Astrocyte (in vitro differentiated cells and primary cell): ENCODE measurements around the gene IL17C. TPM values are rescaled to one million over a fixed set of nuclear protein-coding genes. Genes with fewer than 3 reads are reported as not detected.

Experiments
- DNase-seq: peaks from one replicate; pipeline ENCODE4 v3.0.0-alpha.2; 2010; ENCODE audit warnings: low read depth
- FAIRE-seq: peaks from 2 replicates; lab custom pipeline; 2011; peaks lifted over from hg19 to GRCh38; lab: Jason Lieb, UNC
- H2AFZ ChIP-seq: 2 replicates; pipeline ENCODE4 v1.6.0; 2012; ENCODE audit warnings: low read depth, low read length, inconsistent platforms
- H3K27ac ChIP-seq: 2 replicates; pipeline ENCODE4 v1.5.1; 2011; ENCODE audit warnings: low read depth, low read length, inconsistent platforms
- H3K27me3 ChIP-seq: 2 replicates; pipeline ENCODE4 v1.6.0; 2011; ENCODE audit warnings: low read length, inconsistent platforms; ENCODE audit not compliant: insufficient read depth
- H3K36me3 ChIP-seq: 2 replicates; pipeline ENCODE4 v1.5.1; 2011; ENCODE audit warnings: low read length, inconsistent platforms; ENCODE audit not compliant: insufficient read depth
- H3K4me1 ChIP-seq: 2 replicates; pipeline ENCODE4 v1.5.1; 2011; ENCODE audit warnings: low read length, inconsistent platforms; ENCODE audit not compliant: insufficient read depth
- H3K4me2 ChIP-seq: 2 replicates; pipeline ENCODE4 v1.6.0; 2012; ENCODE audit warnings: low read length, inconsistent platforms
- H3K4me3 ChIP-seq: 2 replicates; pipeline ENCODE4 v1.5.1; 2011; ENCODE audit warnings: low read depth, mild to moderate bottlenecking, low read length, inconsistent platforms; ENCODE audit not compliant: insufficient read depth
- H3K79me2 ChIP-seq: 2 replicates; pipeline ENCODE4 v1.6.0; 2012; ENCODE audit warnings: mild to moderate bottlenecking, low read length, inconsistent platforms; ENCODE audit not compliant: insufficient read depth
- H3K9ac ChIP-seq: 2 replicates; pipeline ENCODE4 v1.6.0; 2012; ENCODE audit warnings: mild to moderate bottlenecking, low read length, inconsistent platforms
- H3K9me3 ChIP-seq: 2 replicates; pipeline ENCODE4 v1.5.1; 2012; ENCODE audit warnings: low read depth, mild to moderate bottlenecking, low read length, inconsistent platforms; ENCODE audit not compliant: insufficient read depth
- H4K20me1 ChIP-seq: 2 replicates; pipeline ENCODE4 v1.6.0; 2012; ENCODE audit warnings: low read length, inconsistent platforms; ENCODE audit not compliant: insufficient read depth
- H3K27ac Mint-ChIP-seq: one replicate; pipeline ENCODE4 v1.8.0; 2021; ENCODE audit warnings: mild to moderate bottlenecking, mixed read lengths; ENCODE audit not compliant: unreplicated experiment
- H3K27me3 Mint-ChIP-seq: one replicate; pipeline ENCODE4 v1.8.0; 2021; ENCODE audit warnings: low read depth, mixed read lengths; ENCODE audit not compliant: unreplicated experiment
- H3K36me3 Mint-ChIP-seq: one replicate; pipeline ENCODE4 v1.8.0; 2021; ENCODE audit warnings: low read depth, mixed read lengths; ENCODE audit not compliant: unreplicated experiment
- H3K4me1 Mint-ChIP-seq: one replicate; pipeline ENCODE4 v1.8.0; 2021; ENCODE audit warnings: low read depth, mixed read lengths; ENCODE audit not compliant: unreplicated experiment
- H3K4me3 Mint-ChIP-seq: one replicate; pipeline ENCODE4 v1.8.0; 2021; ENCODE audit warnings: mild to moderate bottlenecking, moderate library complexity, mixed read lengths; ENCODE audit not compliant: unreplicated experiment
- H3K9me3 Mint-ChIP-seq: one replicate; pipeline ENCODE4 v1.8.0; 2021; ENCODE audit warnings: mild to moderate bottlenecking, mixed read lengths; ENCODE audit not compliant: unreplicated experiment
- EZH2 ChIP-seq: IDR thresholded peaks from 2 replicates; pipeline ENCODE4 v1.6.1; 2012; ENCODE audit warnings: mild to moderate bottlenecking, low read length, inconsistent platforms; ENCODE audit not compliant: insufficient read depth
- total RNA-seq: library from RNA; stranded (reverse); gene quantifications from 2 replicates; pipeline ENCODE4 v1.2.1, GENCODE V29; 2021
- TF ChIP-seq, protein P1 (sequence below): IDR thresholded peaks from 2 replicates; pipeline ENCODE4 v1.5.1; 2011; ENCODE audit warnings: low read depth, mild to moderate bottlenecking, inconsistent platforms, low read length, moderate library complexity; ENCODE audit not compliant: insufficient read depth

Gene IL17C
- total RNA-seq, 1 donor from 2014 or later = 0.36 TPM

DNA sequence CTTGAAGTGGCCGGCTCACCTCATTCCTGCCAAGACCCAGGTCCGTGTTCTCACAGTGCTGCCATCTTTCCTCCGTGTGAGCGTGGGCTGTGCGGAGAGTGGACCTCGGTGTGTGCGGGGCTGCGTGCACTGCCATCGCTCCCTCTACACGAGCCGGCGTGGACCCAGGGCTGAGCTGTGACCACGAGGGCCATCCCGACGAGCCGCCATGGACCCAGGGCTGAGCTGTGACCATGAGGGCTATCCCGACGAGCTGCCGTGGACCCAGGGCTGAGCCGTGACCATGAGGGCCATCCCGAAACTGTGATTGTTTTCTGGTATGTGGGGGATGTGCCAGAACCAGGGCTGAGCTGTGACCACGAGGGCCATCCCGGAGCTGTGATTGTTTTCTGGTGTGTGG, 33.4 kb downstream of the IL17C start:
- Histone ChIP-seq H3K9ac (no peak overlapping the region), H3K4me2 (no peak overlapping the region), H3K36me3 (no peaks in the 10 kb centered on the region), H3K79me2 (no peaks in the 10 kb centered on the region), H3K27ac (no peak overlapping the region), H3K4me3 (no peak overlapping the region), H4K20me1 (peaks cover 5% of the 10 kb centered on the region), H3K4me1 (no peaks in the 10 kb centered on the region), H3K9me3 (no peaks in the 10 kb centered on the region), H3K27me3 (no peaks in the 10 kb centered on the region), H2AFZ (no peak overlapping the region)
- FAIRE-seq (no peak), DNase-seq (no peak)
- Mint-ChIP-seq H3K9me3 (no peaks in the 10 kb centered on the region), H3K4me3 (no peak overlapping the region), H3K4me1 (peaks cover 2% of the 10 kb centered on the region), H3K27me3 (no peaks in the 10 kb centered on the region), H3K36me3 (peaks cover 8% of the 10 kb centered on the region), H3K27ac (no peak overlapping the region)
- TF ChIP-seq EZH2 = no peak
- TF ChIP-seq, protein P1, sequence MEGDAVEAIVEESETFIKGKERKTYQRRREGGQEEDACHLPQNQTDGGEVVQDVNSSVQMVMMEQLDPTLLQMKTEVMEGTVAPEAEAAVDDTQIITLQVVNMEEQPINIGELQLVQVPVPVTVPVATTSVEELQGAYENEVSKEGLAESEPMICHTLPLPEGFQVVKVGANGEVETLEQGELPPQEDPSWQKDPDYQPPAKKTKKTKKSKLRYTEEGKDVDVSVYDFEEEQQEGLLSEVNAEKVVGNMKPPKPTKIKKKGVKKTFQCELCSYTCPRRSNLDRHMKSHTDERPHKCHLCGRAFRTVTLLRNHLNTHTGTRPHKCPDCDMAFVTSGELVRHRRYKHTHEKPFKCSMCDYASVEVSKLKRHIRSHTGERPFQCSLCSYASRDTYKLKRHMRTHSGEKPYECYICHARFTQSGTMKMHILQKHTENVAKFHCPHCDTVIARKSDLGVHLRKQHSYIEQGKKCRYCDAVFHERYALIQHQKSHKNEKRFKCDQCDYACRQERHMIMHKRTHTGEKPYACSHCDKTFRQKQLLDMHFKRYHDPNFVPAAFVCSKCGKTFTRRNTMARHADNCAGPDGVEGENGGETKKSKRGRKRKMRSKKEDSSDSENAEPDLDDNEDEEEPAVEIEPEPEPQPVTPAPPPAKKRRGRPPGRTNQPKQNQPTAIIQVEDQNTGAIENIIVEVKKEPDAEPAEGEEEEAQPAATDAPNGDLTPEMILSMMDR = no peak

DNA sequence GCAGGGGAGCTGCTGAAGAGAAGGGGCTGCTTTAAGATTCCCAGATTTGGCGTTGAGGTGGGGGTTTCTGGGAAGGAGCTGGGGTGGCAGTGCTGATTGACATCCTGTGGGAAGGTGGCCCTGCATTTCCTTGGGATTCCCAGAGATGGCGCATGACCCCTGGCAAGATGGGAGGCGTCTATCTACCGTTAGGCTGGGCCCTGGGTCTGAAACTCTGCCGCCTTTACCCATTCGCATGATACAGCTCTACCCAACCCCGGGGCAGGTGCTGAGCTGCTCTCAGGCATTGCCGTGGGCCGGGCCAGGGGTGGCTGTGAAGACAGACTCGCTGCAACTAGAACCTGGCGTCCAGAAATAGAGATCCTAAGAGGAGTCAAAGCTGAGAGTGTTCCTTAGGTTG, 34.4 kb downstream of the IL17C start:
- no peak overlapping the region for H2AFZ ChIP-seq
- Mint-ChIP-seq H3K36me3 (peaks cover 8% of the 10 kb centered on the region), H3K9me3 (no peaks in the 10 kb centered on the region), H3K4me3 (no peak overlapping the region), H3K27me3 (no peaks in the 10 kb centered on the region), H3K4me1 (no peaks in the 10 kb centered on the region), H3K27ac (no peak overlapping the region)
- FAIRE-seq = no peak
- H3K27ac ChIP-seq = no peak overlapping the region
- H3K9me3 ChIP-seq = no peaks in the 10 kb centered on the region
- peaks cover 4% of the 10 kb centered on the region for H3K27me3 ChIP-seq
- H3K4me2 ChIP-seq = no peak overlapping the region
- no peak for TF ChIP-seq EZH2
- TF ChIP-seq, protein P1 = peak; percentile 13
- no peak overlapping the region for H3K4me3 ChIP-seq
- H3K4me1 ChIP-seq = no peaks in the 10 kb centered on the region
- H3K9ac ChIP-seq = no peak overlapping the region
- no peaks in the 10 kb centered on the region for H4K20me1 ChIP-seq
- no peaks in the 10 kb centered on the region for H3K79me2 ChIP-seq
- no peaks in the 10 kb centered on the region for H3K36me3 ChIP-seq
- DNase-seq = no peak

DNA sequence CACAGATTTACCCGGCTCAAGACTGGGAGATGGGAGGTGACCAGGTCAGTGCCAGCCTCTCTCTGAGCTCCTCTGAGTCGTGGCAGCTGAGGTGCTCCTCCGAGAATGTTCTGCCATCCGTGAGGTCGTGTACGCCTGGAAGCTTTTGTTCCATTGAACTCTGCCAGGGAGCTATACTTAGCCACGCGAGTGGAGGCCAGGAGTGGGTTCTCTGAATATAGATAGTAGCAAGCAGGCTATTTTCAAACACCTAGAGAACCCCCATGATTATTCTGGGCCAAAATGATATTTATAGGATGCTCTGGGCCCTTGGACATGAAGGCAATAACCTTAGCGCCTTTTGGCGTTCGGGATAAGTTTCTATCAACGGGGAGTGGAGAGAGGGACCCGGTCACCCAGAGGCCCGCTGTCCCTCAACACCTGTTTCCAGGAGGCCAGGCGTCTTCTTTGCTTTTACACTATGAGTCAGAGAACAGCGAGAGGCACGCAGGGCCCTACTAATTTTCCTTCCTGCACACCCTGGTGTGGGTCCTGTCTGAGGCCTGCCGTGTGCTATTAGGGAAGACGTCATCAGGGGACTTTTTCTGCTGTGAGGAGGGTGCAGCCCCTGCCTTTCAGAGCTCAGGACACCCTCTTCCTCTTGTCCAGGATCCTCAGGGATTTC, 35.5 kb downstream of the IL17C start:
- no peaks in the 10 kb centered on the region for H3K4me1 Mint-ChIP-seq

More for the DNA sequence above, 35.5 kb downstream of the IL17C start:
- FAIRE-seq (no peak), DNase-seq (no peak)
- H3K4me3 ChIP-seq = no peak overlapping the region
- H3K36me3 Mint-ChIP-seq = peaks cover 5% of the 10 kb centered on the region
- no peaks in the 10 kb centered on the region for H3K79me2 ChIP-seq
- no peak overlapping the region for H3K27ac Mint-ChIP-seq
- no peak overlapping the region for H3K9ac ChIP-seq
- no peak overlapping the region for H3K4me2 ChIP-seq
- no peaks in the 10 kb centered on the region for H3K36me3 ChIP-seq
- H3K9me3 Mint-ChIP-seq = no peaks in the 10 kb centered on the region
- TF ChIP-seq, protein P1 = no peak
- TF ChIP-seq EZH2 = no peak
- no peaks in the 10 kb centered on the region for H3K9me3 ChIP-seq
- H3K27me3 ChIP-seq = peaks cover 5% of the 10 kb centered on the region
- H3K27ac ChIP-seq = no peak overlapping the region
- H3K27me3 Mint-ChIP-seq = no peaks in the 10 kb centered on the region
- no peaks in the 10 kb centered on the region for H4K20me1 ChIP-seq
- no peaks in the 10 kb centered on the region for H3K4me1 ChIP-seq
- H3K4me3 Mint-ChIP-seq = no peak overlapping the region
- no peak overlapping the region for H2AFZ ChIP-seq
